Panc1 (cell line): ENCODE results near the gene OSBPL1A.

ENCODE experiments used
- POLR2AphosphoS5 ChIP-seq: IDR thresholded peaks from 2 replicates; pipeline ENCODE4 v1.6.1; 2012; ENCODE audit warnings: mild to moderate bottlenecking, low read depth, low read length, moderate library complexity
- TF ChIP-seq, protein P1 (sequence below): fragments of 450-650 bp; IDR thresholded peaks from 2 replicates; pipeline ENCODE4 v1.5.1; 2017; ENCODE audit warnings: mild to moderate bottlenecking
- TF ChIP-seq, protein P2 (sequence below), 2 experiments: IDR thresholded peaks; 2 replicates each; pipeline ENCODE4 v1.6.1; 2011 to 2012; ENCODE audit warnings: low read depth in 2 of 2, control low read depth in 1 of 2, low read length in 1 of 2, mild to moderate bottlenecking in 1 of 2, moderate library complexity in 1 of 2; ENCODE audit not compliant: insufficient read depth in 1 of 2

DNA sequence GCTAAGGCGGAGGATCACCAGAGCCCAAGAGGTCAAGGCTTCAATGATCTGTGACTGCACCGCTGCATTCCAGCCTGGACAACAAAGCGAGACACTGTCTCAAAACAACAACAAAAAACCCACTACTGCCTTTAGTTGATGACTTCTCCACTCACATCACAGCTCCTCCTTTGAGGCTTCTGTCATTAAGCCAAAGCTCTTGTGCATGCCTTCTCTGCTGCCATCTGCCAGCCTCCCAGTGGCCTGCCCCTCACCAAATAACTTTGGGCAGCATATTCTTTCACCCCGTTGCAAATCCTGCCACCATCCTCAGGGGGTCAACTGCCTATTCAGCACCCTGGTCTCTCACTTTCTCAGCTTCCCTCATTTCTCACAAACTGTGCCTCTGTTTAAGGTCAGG is 27.5 kb downstream of the OSBPL1A start:
- TF ChIP-seq, protein P1, sequence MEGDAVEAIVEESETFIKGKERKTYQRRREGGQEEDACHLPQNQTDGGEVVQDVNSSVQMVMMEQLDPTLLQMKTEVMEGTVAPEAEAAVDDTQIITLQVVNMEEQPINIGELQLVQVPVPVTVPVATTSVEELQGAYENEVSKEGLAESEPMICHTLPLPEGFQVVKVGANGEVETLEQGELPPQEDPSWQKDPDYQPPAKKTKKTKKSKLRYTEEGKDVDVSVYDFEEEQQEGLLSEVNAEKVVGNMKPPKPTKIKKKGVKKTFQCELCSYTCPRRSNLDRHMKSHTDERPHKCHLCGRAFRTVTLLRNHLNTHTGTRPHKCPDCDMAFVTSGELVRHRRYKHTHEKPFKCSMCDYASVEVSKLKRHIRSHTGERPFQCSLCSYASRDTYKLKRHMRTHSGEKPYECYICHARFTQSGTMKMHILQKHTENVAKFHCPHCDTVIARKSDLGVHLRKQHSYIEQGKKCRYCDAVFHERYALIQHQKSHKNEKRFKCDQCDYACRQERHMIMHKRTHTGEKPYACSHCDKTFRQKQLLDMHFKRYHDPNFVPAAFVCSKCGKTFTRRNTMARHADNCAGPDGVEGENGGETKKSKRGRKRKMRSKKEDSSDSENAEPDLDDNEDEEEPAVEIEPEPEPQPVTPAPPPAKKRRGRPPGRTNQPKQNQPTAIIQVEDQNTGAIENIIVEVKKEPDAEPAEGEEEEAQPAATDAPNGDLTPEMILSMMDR, result no peak
- TF ChIP-seq, protein P2, sequence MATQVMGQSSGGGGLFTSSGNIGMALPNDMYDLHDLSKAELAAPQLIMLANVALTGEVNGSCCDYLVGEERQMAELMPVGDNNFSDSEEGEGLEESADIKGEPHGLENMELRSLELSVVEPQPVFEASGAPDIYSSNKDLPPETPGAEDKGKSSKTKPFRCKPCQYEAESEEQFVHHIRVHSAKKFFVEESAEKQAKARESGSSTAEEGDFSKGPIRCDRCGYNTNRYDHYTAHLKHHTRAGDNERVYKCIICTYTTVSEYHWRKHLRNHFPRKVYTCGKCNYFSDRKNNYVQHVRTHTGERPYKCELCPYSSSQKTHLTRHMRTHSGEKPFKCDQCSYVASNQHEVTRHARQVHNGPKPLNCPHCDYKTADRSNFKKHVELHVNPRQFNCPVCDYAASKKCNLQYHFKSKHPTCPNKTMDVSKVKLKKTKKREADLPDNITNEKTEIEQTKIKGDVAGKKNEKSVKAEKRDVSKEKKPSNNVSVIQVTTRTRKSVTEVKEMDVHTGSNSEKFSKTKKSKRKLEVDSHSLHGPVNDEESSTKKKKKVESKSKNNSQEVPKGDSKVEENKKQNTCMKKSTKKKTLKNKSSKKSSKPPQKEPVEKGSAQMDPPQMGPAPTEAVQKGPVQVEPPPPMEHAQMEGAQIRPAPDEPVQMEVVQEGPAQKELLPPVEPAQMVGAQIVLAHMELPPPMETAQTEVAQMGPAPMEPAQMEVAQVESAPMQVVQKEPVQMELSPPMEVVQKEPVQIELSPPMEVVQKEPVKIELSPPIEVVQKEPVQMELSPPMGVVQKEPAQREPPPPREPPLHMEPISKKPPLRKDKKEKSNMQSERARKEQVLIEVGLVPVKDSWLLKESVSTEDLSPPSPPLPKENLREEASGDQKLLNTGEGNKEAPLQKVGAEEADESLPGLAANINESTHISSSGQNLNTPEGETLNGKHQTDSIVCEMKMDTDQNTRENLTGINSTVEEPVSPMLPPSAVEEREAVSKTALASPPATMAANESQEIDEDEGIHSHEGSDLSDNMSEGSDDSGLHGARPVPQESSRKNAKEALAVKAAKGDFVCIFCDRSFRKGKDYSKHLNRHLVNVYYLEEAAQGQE (IDR thresholded peaks at IDR 0.05; ENCODE audit: insufficient read depth in 1 of 2, low read depth in 2 of 2, low read length in 1 of 2), result no peak
- TF ChIP-seq POLR2AphosphoS5, result no peak
